ENCODE data around the gene TMEM231. TPM values are rescaled to one million over a fixed set of nuclear protein-coding genes. Genes with fewer than 3 reads are reported as not detected.
A peak's percentile ranks its signal among the peaks of the same experiment; 100 is the strongest.
"Not testable (repeated sequence)": the region's sequence is repeated elsewhere in the genome, so short reads cannot be mapped to it uniquely, and the experiment has no call there.

Gene TMEM231
- total RNA-seq, 1 donor from 2014 or later: 14.5 TPM

DNA sequence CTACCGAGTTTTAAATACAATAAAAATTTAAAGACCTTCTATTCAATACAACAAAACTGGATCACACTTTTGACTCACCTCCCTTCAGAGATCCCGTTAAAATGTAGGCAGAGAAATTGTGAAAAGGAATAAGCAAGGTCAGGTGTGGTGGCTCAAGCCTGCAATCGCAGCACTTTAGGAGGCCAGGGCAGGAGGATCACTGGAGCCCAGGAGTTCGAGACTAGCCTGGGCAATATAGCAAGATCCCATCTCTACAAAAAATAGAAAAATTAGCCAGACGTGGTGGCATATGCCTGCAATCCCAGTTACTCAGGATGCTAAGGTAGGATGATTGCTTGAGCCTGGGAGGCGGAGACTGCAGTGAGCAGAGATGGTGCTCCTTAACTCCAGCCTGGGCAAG is 36.9 kb downstream of the TMEM231 start:
- Histone ChIP-seq H3K36me3 (no peaks in the 10 kb centered on the region), H3K4me3 (no peak overlapping the region), H3K27ac (no peak overlapping the region), H3K9me3 (no peaks in the 10 kb centered on the region), H3K27me3 (ENCODE audit: low read depth) (no peaks in the 10 kb centered on the region), H3K4me1 (peaks cover 4% of the 10 kb centered on the region)
- ATAC-seq: no peak
- no peak for DNase-seq
- TF ChIP-seq CTCF (IDR thresholded peaks at IDR 0.05): no peak
- intact Hi-C loops (cut with DNase I): no loop called here

DNA sequence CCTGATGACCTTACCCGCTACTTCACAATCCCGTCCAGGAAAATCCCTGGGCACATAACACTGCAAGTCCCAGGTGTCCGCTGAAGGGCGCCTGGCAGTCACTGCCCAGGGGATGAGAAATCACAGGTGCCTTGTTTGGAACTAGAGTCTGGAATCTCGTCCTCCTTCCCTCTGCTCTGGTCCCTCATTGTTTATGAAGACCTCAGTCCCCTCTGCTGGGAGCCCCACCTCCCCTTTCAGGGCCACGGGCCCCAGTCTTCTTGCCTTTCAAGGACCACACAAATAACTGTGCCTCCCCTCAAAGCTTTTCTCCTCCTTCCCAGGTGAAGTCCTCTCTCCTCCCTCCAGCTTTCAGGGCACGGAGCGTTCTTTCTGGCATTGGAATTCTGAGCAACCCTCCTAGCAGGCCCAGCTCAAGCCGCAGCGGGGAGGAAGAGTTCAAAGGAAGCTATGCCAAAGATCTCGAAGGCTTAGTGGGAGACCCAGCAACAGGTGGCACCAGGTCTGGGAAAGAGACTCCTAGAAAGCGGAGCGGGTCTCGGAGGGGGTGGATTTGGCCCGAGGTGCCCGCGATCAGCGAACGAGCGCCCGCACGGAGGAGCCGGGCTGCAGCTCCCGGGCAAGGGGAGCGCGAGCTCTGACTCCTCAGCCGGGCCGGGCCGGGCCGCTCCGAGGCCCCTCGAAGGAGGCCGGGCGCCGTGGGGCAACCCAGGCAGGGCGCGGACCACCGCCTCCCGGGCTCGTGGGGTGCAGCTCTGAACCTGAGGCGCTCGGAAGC is 39.7 kb downstream of the TMEM231 start:
- DNase-seq; H3K9me3 ChIP-seq; H3K36me3 ChIP-seq; H3K27me3 ChIP-seq (ENCODE audit: low read depth); H3K4me1 ChIP-seq; intact Hi-C loops (cut with DNase I): not testable (repeated sequence)
- peak; percentile 64 to 75 for ATAC-seq
- peak overlapping the region; percentile 95 for H3K27ac ChIP-seq
- H3K4me3 ChIP-seq: peak overlapping the region; percentile 96

GRCh38 chr16:75514296-75514695 is 41.8 kb downstream of the TMEM231 start:
- intact Hi-C loops (cut with DNase I): no loop called here
- no peaks in the 10 kb centered on the region for H3K9me3 ChIP-seq
- H3K36me3 ChIP-seq: no peaks in the 10 kb centered on the region
- ATAC-seq: no peak
- H3K27me3 ChIP-seq (ENCODE audit: low read depth): no peaks in the 10 kb centered on the region
- DNase-seq: no peak
- TF ChIP-seq CTCF (IDR thresholded peaks at IDR 0.05): no peak
- H3K4me1 ChIP-seq: peaks cover 4% of the 10 kb centered on the region
- H3K27ac ChIP-seq: no peak overlapping the region
- no peak overlapping the region for H3K4me3 ChIP-seq

GRCh38 chr16:75506574-75506973 is 49.5 kb downstream of the TMEM231 start:
- H3K9me3 ChIP-seq: no peaks in the 10 kb centered on the region
- TF ChIP-seq CTCF (IDR thresholded peaks at IDR 0.05): no peak
- no peaks in the 10 kb centered on the region for H3K27me3 ChIP-seq (ENCODE audit: low read depth)
- no peak overlapping the region for H3K4me3 ChIP-seq
- intact Hi-C loops (cut with DNase I): no loop called here
- ATAC-seq: peak; percentile 79 to 80
- no peaks in the 10 kb centered on the region for H3K36me3 ChIP-seq
- no peak for DNase-seq
- H3K4me1 ChIP-seq: peaks cover 11% of the 10 kb centered on the region
- no peak overlapping the region for H3K27ac ChIP-seq

DNA sequence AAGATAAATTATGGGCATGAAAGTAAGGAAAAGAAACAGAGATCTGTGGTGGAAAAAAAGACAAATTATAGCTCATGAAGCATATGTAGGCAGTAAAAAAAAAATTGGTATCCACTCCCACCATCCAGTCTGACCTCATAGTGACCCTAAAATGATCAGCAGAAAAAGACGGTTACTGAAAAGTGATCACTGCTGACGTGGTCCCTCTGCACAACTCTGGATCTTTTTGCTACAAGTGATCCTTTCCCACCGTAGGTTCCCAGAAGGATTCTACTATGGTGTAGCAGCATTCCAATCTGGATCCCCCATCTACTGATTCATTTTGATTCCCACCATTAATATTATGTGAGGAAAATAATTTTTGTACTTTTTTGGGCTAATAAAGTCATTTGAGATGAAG is 49.9 kb downstream of the TMEM231 start:
- no peak for TF ChIP-seq CTCF (IDR thresholded peaks at IDR 0.05)
- H3K9me3 ChIP-seq: no peaks in the 10 kb centered on the region
- ATAC-seq (no peak), DNase-seq (no peak)
- H3K36me3 ChIP-seq: no peaks in the 10 kb centered on the region
- intact Hi-C loops (cut with DNase I): no loop called here
- no peaks in the 10 kb centered on the region for H3K27me3 ChIP-seq (ENCODE audit: low read depth)
- no peak overlapping the region for H3K4me3 ChIP-seq
- peaks cover 11% of the 10 kb centered on the region for H3K4me1 ChIP-seq
- H3K27ac ChIP-seq: no peak overlapping the region

DNA sequence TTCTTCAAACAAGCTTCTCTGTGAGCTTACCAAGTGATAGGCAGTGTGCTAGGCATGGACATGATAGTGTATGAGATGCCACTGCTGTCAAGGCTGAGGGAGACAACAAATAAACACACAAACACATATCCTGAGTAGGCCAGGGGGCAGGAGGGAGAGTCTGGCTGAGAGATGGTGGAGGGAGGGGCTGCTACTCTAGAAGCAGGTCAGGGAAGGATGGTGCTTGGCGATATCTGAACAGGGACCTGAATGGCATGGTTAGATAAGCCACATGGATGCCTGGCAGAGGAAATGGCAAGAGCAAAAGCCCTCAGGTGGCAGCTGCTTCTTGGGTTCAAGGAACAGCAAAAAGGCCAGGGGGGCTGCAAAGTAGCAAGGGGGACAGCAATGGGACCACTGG is 52.3 kb downstream of the TMEM231 start:
- Histone ChIP-seq H3K4me1 (peaks cover 11% of the 10 kb centered on the region), H3K36me3 (no peaks in the 10 kb centered on the region), H3K27ac (no peak overlapping the region), H3K27me3 (ENCODE audit: low read depth) (no peaks in the 10 kb centered on the region), H3K9me3 (no peaks in the 10 kb centered on the region), H3K4me3 (no peak overlapping the region)
- no peak for TF ChIP-seq CTCF (IDR thresholded peaks at IDR 0.05)
- ATAC-seq (no peak), DNase-seq (no peak)
- intact Hi-C loops (cut with DNase I): no loop called here
